NCI-H2227 treated with DMSO at 0.1 percent for 48 hours (cell line): Measurements from ENCODE around the gene MEG3.

Experiments used
- DNase-seq: peaks from one replicate; lab custom pipeline; 2025; lab: John Stamatoyannopoulos, UW

Gene MEG3

DNA sequence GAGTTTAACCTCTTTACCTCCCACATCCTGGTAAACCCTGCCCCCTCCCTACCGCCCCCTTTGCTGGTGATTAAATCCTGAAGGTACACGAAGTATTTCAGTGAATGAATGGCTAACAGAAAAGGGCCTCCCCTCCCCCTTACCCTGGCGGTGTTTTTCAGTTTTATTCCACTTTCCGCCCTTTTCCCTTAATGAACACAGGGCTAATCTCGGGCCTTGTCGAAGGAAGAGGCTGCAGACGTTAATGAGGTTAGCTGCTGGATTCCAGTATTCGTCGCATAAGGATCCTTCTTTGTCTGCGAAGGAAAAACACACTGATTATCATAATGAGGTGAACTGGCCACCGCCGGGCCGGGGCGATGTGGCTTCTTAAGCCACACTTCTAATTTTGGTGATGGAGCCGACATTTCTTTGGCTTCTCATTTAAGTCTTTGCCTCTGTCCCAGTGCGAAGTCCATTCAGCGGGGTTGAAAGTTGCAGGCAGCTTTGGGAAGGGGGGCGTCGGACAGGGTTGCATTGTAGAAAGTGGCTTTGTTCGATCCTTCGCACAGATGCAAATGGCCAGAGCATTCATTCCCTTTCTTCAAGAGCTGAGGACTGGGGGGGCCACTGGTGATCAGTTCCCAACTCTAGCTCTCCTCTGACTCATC, 6.5 kb downstream of the MEG3 start:
- DNase-seq: no peak

DNA sequence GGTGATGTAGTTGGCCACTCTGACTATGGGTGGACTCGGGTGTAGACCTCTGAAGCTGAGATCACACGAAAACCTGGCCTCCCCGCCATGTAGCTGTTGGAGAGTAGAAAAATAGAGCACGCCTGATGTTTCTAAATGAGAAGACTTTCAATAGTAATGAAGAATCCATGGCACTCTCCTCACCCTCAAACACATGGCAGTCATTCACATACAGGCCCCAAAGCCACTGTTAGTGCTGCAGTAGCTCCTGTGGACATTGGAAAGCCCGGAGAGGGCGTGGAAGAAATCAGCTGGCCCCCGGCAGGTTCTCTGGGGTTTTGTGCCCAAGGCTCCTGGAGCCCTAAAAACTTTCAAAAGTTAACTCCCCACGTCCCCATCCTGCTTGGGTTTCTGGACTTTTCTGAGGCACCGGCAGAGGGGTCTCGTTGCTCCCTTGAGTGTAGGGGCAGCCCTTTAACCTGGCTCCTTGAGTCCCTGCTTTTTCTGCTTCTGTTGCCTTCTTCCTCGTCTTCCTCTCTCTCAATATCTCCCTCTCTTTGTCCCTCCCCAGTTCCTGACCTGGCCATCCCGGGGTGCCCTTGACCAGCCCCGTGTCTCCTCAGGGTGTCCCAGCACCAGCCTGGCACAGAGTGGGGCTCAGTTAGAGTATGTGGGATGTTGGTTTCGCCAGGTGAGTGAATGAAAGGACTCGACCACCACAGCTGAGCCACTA, 8.3 kb downstream of the MEG3 start:
- no peak for DNase-seq

DNA sequence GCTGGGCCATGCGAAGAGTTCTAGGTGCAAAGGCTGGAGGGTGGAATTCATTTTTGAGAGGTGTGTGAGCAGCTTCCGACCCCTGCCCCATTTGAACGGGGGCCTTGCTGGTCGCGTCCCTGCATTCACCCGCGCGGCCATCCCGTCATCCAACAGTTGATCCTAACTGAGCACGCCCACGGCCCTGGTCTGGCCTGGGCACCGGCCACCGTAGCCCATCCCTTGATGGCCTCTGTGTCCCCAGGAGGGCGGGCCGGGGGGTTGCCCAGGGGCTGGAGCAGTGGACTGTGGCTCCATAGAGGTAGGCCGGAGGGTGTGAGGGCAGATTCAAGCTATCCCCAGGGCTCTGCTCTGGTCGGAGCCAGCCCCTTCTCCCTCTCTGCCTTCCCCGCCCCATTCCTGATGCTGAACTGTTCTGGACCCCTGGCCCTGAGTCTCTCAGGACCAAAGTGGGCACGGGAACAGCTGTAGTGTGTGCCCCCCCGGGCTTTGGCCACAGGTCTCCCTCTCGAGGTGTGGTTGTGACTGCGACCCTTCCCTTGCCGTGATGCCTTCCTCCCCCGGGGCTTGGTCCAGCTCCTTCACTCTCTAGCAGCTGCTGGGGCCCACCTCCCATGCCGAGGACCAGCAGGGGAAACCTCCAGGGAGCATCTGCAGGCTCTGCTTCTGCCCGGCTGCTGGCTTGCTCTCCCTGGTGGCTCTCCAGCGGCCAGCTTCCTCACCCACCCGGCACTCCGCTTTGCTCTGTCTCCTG, 9.1 kb downstream of the MEG3 start:
- no peak for DNase-seq

DNA sequence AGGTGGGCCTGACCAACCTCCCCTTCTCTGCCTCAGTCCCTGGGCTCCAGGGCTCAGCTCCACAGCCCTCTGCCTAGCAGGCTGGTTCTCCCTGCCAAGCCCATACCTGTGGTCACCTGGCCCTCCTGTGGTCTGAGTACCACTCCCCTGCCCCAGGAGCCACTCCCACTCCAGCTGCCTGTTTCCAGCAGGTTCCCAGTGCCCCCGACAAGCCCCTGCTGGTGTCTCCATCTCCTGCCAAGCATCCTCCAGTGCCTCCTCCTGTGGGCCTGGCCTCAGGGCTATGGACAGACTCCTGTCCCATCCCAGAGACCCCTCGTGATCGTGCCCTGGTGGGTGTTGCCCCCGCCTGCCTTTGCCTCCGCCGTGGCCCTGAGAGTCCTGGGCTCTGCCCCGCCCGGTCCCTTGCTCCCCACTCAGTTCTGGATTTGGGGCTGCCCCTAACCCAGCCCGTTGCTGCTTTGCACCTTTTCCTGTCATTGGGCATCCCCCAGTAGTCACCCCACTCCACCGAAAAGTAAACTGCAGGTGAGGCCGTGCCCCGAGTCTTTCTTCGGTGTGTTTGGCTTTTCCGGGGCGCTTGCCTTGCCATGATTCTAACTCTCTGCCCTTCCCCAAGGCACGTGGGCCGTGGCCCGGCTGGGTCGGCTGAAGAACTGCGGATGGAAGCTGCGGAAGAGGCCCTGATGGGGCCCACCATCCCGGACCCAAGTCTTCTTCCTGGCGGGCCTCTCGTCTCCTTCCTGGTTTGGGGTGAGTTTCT, 9.8 kb downstream of the MEG3 start:
- no peak for DNase-seq

GRCh38 chr14:100836311-100836805, 10.4 kb downstream of the MEG3 start:
- no peak for DNase-seq

DNA sequence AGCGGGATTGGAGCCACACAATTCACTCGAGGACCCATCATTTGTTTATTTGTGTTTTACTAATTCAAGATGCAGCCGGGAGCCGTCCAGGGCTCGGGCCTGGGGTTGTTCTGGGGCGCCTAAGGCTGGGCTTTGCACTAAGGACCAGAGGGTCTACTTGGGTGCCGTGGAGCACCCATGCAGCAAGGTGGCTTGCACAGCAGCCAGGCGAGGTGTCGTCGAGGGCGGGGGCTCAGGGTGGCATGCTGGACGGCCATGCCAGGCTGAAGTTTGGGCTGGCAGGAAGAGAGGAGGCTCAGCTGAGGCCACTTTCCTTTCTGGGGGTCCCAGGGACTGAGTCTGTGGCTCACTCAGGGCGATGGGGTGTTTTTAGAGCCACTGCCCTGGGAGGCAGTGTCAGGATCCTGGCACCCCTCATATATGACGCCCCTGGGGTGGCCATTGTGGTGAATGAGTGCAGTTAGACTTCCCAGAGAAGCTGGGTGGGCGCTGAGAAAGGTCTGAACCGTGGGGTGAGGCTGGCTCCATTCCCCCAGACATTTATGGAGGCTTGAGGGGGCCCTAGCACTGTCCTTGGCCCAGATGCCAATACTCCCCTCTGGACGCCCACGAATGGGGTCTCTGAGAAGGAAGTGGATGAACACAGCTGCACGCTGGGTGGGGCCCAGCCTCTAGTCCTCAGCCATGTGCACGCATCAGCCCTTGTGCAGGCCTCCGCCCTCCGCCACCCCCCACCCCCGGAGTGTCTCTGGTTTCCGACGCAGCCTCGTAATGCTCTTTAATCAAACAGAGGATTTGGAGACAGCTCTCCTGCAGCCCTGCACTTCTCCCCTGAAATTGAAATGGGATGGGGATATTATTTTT, 11.3 kb downstream of the MEG3 start:
- DNase-seq: no peak

- no peak for DNase-seq
Observed at GRCh38 chr14:100837805-100838350, 12.0 kb downstream of the MEG3 start.

GRCh38 chr14:100838493-100839314, 12.8 kb downstream of the MEG3 start:
- DNase-seq: no peak

DNA sequence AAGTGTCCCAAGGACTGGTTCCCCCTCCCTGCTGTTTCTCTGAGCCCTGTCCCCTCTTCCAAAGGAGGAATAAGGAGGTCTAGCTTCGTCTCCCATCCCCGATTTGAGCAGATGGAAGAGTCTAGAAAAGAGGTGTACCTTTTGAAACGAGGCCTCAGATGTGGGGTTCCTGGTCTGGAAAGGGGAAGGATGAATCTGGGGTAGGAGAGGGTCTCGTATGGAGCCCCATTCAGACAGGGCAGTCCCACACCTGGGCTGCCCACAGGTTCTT, 13.3 kb downstream of the MEG3 start:
- no peak for DNase-seq

DNA sequence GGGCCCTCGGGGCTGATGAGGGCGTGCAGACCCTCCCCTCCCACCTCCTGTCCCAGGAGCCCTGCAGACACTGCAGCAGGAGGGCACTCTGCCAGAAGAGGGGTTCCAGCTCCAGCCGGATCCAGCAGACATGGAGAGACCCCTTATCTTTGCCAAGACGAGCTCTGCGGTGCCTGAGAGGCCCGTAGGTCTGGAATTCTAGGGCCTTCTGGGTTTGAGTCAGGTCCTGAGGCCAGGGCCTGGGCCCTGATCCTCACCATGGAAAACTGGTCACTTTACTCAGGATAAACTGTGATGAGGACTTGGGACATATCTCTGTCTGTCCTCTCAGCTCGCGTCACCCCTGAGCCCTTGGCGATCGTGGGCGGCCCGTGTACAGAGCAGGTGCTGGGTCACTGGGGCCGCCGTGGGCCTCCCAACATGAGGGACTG, 13.8 kb downstream of the MEG3 start:
- no peak for DNase-seq

- peak; percentile 12 for DNase-seq
Observed at GRCh38 chr14:100840286-100841065, 14.6 kb downstream of the MEG3 start.

GRCh38 chr14:100841066-100841760, 15.3 kb downstream of the MEG3 start:
- DNase-seq: no peak

- DNase-seq: peak; percentile 84
Observed at GRCh38 chr14:100841761-100842403, 16.0 kb downstream of the MEG3 start.

GRCh38 chr14:100842799-100843198, 16.9 kb downstream of the MEG3 start:
- peak; percentile 66 for DNase-seq

- no peak for DNase-seq
Observed at GRCh38 chr14:100844082-100844408, 18.1 kb downstream of the MEG3 start.

DNA sequence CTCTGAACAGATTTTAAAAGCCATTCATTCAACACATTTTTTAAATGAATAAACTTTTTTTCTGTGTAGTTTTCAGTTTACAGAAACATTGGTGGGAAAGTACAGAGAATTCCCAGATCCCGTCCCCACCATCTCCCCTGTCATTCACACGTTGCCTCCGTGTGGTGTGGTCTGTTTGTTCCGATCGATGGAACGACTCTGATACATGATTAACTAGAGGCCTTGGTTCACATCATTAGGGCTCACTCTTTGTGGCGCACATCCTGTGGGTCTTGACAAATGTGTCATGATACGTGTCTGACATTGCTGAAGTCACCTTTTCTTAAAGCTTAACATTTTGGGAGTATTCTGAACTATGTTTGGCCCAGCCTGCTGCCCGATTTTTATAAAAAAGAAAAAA, 18.5 kb downstream of the MEG3 start:
- no peak for DNase-seq

- DNase-seq: no peak
Observed at GRCh38 chr14:100844846-100845245, 18.9 kb downstream of the MEG3 start.

DNA sequence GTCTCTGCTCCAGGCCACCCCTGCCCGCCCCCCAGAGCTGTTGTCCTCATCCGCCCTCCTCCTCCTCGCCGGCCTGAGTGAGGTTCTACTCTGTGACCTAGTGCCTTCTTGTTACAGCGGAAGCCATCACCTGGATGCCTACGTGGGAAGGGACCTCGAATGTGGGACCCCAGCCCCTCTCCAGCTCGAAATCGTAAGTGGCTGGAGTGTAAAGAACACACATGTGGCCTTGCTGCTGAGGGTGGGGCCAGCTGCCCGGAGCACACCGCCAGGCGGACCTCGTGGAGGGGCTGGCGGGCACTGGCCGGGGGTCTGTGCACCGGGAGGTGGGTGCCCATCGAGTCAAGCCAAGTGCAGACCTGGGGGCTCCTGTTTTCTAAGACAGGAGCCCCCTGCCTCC, 19.4 kb downstream of the MEG3 start:
- no peak for DNase-seq
